Cardiac fibroblast (primary cell): ENCODE results near the gene ZNF490.

Experiments used
- DNase-seq, 2 donors: peaks; one replicate each; pipeline versions ENCODE4 v3.0.0 to v3.0.0-alpha.2; 2010; ENCODE audit warnings: low read depth in 2 of 2
- H3K4me3 ChIP-seq, 2 donors: replicated peaks in 1 of 2; 1 replicate in 1 of 2; 2 replicates in 1 of 2; pipeline ENCODE4 v1.5.1; 2011; ENCODE audit warnings: low read depth in 2 of 2, low read length in 2 of 2, mild to moderate bottlenecking in 2 of 2, moderate library complexity in 1 of 2
- TF ChIP-seq, protein P1 (sequence below): IDR thresholded peaks from one replicate; pipeline ENCODE4 v1.5.1; 2011; ENCODE audit warnings: low read depth, mild to moderate bottlenecking, low read length, inconsistent platforms

ZNF490 gene

DNA sequence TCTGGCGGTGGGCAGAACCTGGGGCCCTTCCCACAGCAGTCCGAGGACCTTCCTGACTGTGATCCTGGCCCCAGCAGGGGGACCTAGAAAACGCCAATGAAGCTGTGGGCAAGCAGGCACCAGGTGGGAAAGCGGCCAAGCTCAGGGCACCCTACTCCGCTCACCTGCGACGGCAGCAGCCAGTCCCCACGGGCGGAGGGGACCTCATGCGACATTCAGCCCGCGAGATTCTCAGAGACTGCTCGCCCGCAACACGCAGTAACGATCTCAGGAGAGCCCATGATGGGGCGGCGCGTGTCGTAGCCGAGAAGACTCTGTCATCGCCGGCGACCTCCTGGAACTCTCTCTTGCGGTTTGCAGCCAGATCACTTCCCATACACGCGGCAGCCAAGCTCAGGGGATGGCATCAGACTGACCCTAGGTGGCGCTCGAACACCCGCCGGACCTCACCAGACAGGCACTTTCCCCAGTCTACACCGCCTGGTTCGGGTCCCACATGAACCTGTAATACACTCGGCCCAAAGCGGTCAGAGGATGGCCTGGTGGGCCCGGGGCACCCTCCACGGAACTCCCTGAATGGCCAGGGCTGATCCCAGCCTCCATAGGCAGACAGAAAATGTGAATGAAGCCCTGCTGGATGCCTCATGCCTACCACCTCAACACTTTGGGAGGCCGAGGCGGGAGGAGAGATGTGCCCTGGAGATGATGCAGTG is 29.4 kb upstream of the ZNF490 start:
- DNase-seq, result peak; percentile 77 to 85
- peak overlapping the region; percentile 2 to 3 for H3K4me3 ChIP-seq
- TF ChIP-seq, protein P1, sequence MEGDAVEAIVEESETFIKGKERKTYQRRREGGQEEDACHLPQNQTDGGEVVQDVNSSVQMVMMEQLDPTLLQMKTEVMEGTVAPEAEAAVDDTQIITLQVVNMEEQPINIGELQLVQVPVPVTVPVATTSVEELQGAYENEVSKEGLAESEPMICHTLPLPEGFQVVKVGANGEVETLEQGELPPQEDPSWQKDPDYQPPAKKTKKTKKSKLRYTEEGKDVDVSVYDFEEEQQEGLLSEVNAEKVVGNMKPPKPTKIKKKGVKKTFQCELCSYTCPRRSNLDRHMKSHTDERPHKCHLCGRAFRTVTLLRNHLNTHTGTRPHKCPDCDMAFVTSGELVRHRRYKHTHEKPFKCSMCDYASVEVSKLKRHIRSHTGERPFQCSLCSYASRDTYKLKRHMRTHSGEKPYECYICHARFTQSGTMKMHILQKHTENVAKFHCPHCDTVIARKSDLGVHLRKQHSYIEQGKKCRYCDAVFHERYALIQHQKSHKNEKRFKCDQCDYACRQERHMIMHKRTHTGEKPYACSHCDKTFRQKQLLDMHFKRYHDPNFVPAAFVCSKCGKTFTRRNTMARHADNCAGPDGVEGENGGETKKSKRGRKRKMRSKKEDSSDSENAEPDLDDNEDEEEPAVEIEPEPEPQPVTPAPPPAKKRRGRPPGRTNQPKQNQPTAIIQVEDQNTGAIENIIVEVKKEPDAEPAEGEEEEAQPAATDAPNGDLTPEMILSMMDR, result peak; percentile 84

DNA sequence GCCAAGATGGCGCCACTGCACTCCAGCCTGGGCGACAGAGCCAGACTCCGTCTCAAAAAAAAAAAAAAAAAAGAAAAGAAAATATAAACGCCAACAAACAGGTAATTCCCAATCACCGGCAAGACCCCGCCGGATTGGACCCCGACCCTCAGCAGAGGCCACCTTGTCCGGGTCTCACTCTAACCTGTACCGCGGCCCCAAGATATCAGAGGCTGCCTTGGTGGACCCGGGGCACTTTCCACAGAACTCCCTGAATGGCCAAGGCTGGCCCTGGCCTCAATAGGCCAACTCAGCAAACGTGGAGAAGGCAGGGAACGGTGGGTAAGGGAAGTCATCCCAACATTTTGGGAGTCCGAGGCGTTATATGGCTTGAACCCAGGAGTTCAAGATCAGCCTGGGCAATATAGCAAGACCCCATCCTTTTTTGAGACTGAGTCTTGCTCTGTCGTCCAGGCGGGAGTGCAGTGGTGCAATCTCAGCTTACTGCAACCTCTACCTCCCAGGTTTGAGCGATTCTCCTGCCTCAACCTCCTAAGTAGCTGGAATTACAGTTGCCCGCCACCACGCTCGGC is 28.1 kb upstream of the ZNF490 start:
- no peak for DNase-seq
- no peak overlapping the region for H3K4me3 ChIP-seq
- TF ChIP-seq, protein P1, result no peak

DNA sequence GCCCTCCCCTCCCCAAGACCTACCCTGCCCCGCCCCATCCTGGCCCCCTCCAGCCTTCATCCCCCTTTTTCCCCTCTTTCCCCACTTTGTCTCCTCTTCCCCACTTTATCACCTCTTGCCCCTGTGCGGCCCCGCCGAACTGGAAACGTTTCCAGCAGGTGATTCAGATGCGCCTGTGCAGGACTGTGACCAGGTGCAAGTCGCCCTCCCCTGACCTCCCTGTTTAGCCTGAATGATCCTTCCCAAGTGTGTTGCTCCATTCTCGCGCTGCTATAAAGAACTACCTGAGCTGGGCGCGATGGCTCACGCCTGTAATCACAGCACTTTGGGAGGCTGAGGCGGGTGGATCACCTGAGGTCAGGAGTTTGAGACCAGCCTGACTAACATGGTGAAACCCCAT is 26.0 kb upstream of the ZNF490 start:
- no peak for DNase-seq
- TF ChIP-seq, protein P1, result no peak
- H3K4me3 ChIP-seq, result no peak overlapping the region

DNA sequence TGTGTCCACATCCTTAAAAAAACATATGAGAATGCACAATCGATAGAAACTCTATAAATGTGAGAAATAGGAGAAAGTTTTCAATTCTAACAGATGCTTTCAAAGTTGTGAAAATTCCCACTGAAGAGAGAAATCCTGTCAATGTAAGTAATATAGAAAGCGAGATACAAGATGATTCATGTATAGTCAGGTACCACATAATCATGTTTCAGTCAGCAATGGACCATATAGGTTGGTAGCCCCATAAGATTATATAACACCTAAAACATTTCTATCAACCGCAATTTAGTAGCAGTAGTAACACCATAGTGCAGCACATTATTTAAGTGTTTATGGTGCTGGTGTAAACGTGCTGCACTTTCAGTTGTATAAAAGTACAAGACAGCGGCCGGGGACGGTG is 18.6 kb upstream of the ZNF490 start:
- no peak overlapping the region for H3K4me3 ChIP-seq
- DNase-seq, result no peak
- TF ChIP-seq, protein P1, result no peak

DNA sequence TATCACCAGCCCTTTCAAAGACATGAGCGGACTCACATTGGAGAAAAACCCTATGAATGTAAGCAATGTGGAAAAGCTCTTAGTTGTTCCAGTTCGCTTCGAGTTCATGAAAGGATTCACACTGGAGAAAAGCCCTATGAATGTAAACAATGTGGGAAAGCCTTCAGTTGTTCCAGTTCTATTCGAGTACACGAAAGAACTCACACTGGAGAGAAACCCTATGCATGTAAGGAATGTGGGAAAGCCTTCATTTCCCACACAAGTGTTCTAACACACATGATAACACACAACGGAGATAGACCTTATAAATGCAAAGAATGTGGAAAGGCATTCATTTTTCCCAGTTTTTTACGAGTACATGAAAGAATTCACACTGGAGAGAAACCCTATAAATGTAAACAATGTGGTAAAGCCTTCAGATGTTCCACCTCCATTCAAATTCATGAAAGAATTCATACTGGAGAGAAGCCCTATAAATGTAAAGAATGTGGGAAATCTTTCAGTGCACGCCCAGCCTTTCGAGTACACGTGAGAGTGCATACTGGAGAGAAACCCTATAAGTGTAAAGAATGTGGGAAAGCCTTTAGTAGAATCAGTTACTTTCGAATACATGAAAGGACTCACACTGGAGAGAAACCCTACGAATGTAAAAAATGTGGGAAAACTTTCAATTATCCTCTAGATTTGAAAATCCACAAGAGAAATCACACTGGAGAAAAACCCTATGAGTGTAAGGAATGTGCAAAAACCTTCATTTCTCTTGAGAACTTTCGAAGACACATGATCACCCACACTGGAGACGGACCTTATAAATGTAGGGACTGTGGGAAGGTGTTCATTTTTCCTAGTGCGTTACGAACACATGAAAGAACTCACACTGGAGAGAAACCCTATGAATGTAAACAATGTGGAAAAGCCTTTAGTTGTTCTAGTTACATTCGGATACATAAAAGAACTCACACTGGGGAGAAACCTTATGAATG is 17.7 kb upstream of the ZNF490 start:
- peak; percentile 17 to 36 for DNase-seq

DNA sequence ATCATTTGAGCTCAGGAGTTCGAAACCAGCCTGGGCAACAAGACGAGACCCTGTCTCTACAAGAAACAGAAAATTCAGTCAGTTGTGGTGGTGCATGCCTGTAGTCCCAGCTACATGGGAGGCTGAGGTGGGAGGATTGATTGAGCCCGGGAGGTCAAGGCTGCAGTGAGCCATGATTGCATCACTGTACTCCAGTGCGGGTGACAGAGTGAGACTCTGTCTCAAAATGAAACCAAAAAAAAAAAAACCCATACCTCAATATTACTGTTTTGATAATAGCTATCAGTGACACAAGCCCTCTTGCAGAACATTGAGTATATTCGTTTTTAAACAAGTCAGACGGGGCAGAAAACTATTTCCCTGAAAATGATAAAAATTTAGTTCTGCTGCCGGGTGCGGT is 16.3 kb upstream of the ZNF490 start:
- no peak overlapping the region for H3K4me3 ChIP-seq
- DNase-seq, result no peak
- TF ChIP-seq, protein P1, result no peak

More for the DNA sequence above, 17.7 kb upstream of the ZNF490 start:
- H3K4me3 ChIP-seq, result no peak overlapping the region
- TF ChIP-seq, protein P1, result no peak
